SH-SY5Y (cell line): ENCODE data around the gene ATP5PO.

Experiments
- GATA2 ChIP-seq: IDR thresholded peaks from 2 replicates; pipeline ENCODE4 v1.6.1; 2011; ENCODE audit warnings: mild to moderate bottlenecking, low read depth, low read length
- GATA3 ChIP-seq: IDR thresholded peaks from 2 replicates; pipeline ENCODE4 v1.6.1; 2011; ENCODE audit warnings: low read depth, mild to moderate bottlenecking, low read length, moderate library complexity

DNA sequence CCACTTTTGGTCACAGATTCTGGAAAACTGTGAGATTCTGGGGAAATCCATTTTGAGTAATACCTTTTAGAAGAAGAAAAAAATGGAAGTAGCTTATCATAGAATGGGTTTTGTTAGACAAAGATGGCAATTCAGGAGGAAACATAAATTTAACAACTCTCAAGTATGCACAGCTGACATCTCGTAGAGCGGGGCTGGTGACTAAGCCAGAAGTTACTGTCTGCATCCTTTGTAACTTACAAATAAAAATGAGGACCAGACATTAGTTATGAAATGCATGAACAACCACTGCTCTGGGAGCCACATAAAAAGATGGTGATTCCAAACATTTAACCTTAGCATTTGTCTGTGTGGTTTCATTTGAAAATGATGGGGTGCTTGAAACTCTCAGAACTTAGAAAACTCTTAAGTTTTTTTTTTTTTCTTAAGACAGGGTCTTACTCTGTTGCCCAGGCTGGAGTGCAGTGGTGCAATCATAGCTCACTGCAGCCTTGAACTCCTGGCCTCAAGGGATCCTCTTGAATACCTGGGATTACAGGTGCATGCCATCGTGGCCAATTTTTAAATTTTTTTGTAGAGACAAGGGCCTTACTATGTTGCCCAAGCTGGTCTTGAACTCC, 49.2 kb upstream of the ATP5PO start:
- TF ChIP-seq GATA3 (no peak), GATA2 (no peak)
